ENCODE data around the gene DNMT1. TPM values are rescaled to one million over a fixed set of nuclear protein-coding genes. Genes with fewer than 3 reads are reported as not detected.

DNMT1 gene
- polyA plus RNA-seq, 3 donors, result 17.6 to 72.5 (median 19.0) TPM

DNA sequence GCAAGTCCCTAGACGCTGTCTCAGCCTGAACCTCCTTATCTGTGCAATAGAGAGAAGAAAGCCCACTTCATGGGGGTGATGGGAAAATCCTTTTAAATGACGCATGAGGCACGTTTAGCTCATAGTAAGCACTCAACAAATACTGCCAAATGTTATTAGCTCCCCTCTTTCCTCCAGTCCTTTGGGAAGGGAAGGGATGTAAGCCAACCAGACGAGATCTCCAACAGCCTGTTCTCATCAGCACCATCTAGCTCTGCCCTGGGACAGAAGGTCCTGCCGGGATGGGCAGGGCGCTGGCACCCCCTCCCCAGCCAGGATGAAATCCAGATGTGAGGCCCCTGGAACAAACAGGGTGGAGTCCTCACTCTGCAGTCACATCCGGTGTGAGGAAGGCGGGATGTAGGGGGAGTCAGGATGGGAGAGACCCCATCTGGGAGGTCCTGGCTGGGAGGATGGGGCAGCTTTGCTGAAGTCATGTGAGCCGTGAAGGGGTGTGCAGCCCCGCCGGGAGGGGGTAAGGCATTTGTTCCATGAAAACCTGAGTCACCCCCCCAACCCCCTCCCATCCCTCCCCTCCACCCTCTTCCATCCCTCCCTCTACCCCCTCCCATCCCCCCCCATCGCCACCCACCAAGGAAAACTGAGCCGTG lies 31.7 kb upstream of the DNMT1 start:
- Histone ChIP-seq H3K36me3 (replicated peaks in 1 of 2; ENCODE audit: control insufficient read depth in 1 of 2, insufficient read depth in 2 of 2, low read length in 2 of 2) (no peaks in the 10 kb centered on the region), H3K27me3 (ENCODE audit: control insufficient read depth in 2 of 2, insufficient read depth in 2 of 2, low read length in 2 of 2) (peaks cover 0 to 14% of the 10 kb centered on the region in 2 donors), H3K4me1 (ENCODE audit: control insufficient read depth in 1 of 2, insufficient read depth in 2 of 2, low read length in 2 of 2) (peaks cover 26 to 42% of the 10 kb centered on the region in 2 donors), H3K9ac (ENCODE audit: insufficient read depth, low read length, poor library complexity, severe bottlenecking) (no peak overlapping the region), H3K9me3 (replicated peaks in 1 of 2; ENCODE audit: control insufficient read depth in 1 of 2, insufficient read depth in 1 of 2, low read length in 2 of 2) (peaks cover 0 to 6% of the 10 kb centered on the region in 2 donors), H3K4me2 (replicated peaks; ENCODE audit: extremely low read depth, low read length, poor library complexity, severe bottlenecking) (no peak overlapping the region), H2AFZ (ENCODE audit: insufficient read depth, low read depth, low read length, poor library complexity, severe bottlenecking) (no peak overlapping the region), H3K79me2 (ENCODE audit: insufficient read depth, low read length) (no peaks in the 10 kb centered on the region), H3K27ac (ENCODE audit: low read depth in 1 of 2, low read length in 2 of 2) (no peak overlapping the region), H3K4me3 (replicated peaks in 1 of 3; ENCODE audit: low read depth in 2 of 3, low read length in 3 of 3) (no peak overlapping the region), H4K20me1 (ENCODE audit: insufficient read depth, low read length) (no peaks in the 10 kb centered on the region)
- TF ChIP-seq, protein P1, sequence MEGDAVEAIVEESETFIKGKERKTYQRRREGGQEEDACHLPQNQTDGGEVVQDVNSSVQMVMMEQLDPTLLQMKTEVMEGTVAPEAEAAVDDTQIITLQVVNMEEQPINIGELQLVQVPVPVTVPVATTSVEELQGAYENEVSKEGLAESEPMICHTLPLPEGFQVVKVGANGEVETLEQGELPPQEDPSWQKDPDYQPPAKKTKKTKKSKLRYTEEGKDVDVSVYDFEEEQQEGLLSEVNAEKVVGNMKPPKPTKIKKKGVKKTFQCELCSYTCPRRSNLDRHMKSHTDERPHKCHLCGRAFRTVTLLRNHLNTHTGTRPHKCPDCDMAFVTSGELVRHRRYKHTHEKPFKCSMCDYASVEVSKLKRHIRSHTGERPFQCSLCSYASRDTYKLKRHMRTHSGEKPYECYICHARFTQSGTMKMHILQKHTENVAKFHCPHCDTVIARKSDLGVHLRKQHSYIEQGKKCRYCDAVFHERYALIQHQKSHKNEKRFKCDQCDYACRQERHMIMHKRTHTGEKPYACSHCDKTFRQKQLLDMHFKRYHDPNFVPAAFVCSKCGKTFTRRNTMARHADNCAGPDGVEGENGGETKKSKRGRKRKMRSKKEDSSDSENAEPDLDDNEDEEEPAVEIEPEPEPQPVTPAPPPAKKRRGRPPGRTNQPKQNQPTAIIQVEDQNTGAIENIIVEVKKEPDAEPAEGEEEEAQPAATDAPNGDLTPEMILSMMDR (IDR thresholded peaks at IDR 0.05), result no peak
- no peak for DNase-seq
- intact Hi-C loops (cut with micrococcal nuclease), result no loop called here
- Mint-ChIP-seq H3K4me1 (peaks cover 28% of the 10 kb centered on the region), H3K27ac (no peak overlapping the region), H3K36me3 (peaks cover 0 to 7% of the 10 kb centered on the region in 2 donors), H3K27me3 (ENCODE audit: low read depth in 3 of 3) (peaks cover 13 to 24% (median 17%) of the 10 kb centered on the region in 3 donors), H3K4me3 (no peak overlapping the region), H3K9me3 (peaks cover 0 to 2% (median 0%) of the 10 kb centered on the region in 7 donors)
- 94% methylated on average over 2 of the region's 13 CpGs for WGBS (ENCODE audit: insufficient coverage)

DNA sequence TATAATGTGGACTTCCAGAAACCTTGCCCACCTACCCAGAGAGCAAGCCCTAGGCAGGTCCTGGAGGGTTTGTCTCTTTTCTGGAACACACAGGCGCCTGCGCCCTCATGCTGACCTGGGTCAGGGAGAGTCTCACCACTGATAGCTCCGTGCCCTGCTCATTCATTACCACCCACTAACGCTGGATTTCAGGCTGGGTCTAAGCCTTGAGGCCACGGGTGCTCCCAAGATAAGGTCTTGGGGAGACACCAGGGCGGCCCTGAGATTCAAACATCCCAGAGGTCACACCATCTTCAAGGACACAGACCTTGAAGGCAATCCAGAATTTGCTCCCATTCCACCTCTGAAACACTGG lies 31.2 kb upstream of the DNMT1 start:
- H3K27me3 Mint-ChIP-seq (ENCODE audit: low read depth in 3 of 3), result peaks cover 15 to 24% (median 16%) of the 10 kb centered on the region in 3 donors
- Histone ChIP-seq H2AFZ (ENCODE audit: insufficient read depth, low read depth, low read length, poor library complexity, severe bottlenecking) (no peak overlapping the region), H3K27ac (ENCODE audit: low read depth in 1 of 2, low read length in 2 of 2) (no peak overlapping the region), H3K4me3 (replicated peaks in 1 of 3; ENCODE audit: low read depth in 2 of 3, low read length in 3 of 3) (no peak overlapping the region), H4K20me1 (ENCODE audit: insufficient read depth, low read length) (no peaks in the 10 kb centered on the region), H3K4me1 (ENCODE audit: control insufficient read depth in 1 of 2, insufficient read depth in 2 of 2, low read length in 2 of 2) (peaks cover 26 to 38% of the 10 kb centered on the region in 2 donors), H3K27me3 (ENCODE audit: control insufficient read depth in 2 of 2, insufficient read depth in 2 of 2, low read length in 2 of 2) (peaks cover 0 to 13% of the 10 kb centered on the region in 2 donors), H3K4me2 (replicated peaks; ENCODE audit: extremely low read depth, low read length, poor library complexity, severe bottlenecking) (no peak overlapping the region), H3K9ac (ENCODE audit: insufficient read depth, low read length, poor library complexity, severe bottlenecking) (no peak overlapping the region), H3K79me2 (ENCODE audit: insufficient read depth, low read length) (no peaks in the 10 kb centered on the region), H3K9me3 (replicated peaks in 1 of 2; ENCODE audit: control insufficient read depth in 1 of 2, insufficient read depth in 1 of 2, low read length in 2 of 2) (peaks cover 0 to 6% of the 10 kb centered on the region in 2 donors), H3K36me3 (replicated peaks in 1 of 2; ENCODE audit: control insufficient read depth in 1 of 2, insufficient read depth in 2 of 2, low read length in 2 of 2) (no peaks in the 10 kb centered on the region)
- TF ChIP-seq, protein P1 (IDR thresholded peaks at IDR 0.05), result no peak
- DNase-seq, result no peak
- intact Hi-C loops (cut with micrococcal nuclease), result no loop called here
- no peak overlapping the region for H3K27ac Mint-ChIP-seq
- H3K4me3 Mint-ChIP-seq, result no peak overlapping the region
- H3K9me3 Mint-ChIP-seq, result peaks cover 0 to 2% (median 0%) of the 10 kb centered on the region in 7 donors
- H3K36me3 Mint-ChIP-seq, result peaks cover 0 to 7% of the 10 kb centered on the region in 2 donors
- peaks cover 28% of the 10 kb centered on the region for H3K4me1 Mint-ChIP-seq
- WGBS (ENCODE audit: insufficient coverage), result 100% methylated on average over 4 of the region's 6 CpGs

Measured in CD14-positive monocyte (primary cell).